ENCODE data around the gene ZNF827.

GRCh38 chr4:145920205-145920604, 18.4 kb downstream of the ZNF827 start:
- TF ChIP-seq POLR2AphosphoS5 (IDR thresholded peaks at IDR 0.05) (no peak), EZH2 (IDR thresholded peaks at IDR 0.05; ENCODE audit: borderline replicate concordance, insufficient read depth, low read length, poor library complexity, severe bottlenecking) (no peak), TAF1 (IDR thresholded peaks at IDR 0.05; ENCODE audit: low read depth) (no peak), EP300 (conservative IDR thresholded peaks at IDR 0.05; ENCODE audit: poor library complexity, severe bottlenecking) (no peak), SMC3 (conservative IDR thresholded peaks at IDR 0.05; ENCODE audit: poor library complexity) (no peak), MXI1 (conservative IDR thresholded peaks at IDR 0.05; ENCODE audit: poor library complexity, severe bottlenecking) (no peak)
- TF ChIP-seq, protein P1, sequence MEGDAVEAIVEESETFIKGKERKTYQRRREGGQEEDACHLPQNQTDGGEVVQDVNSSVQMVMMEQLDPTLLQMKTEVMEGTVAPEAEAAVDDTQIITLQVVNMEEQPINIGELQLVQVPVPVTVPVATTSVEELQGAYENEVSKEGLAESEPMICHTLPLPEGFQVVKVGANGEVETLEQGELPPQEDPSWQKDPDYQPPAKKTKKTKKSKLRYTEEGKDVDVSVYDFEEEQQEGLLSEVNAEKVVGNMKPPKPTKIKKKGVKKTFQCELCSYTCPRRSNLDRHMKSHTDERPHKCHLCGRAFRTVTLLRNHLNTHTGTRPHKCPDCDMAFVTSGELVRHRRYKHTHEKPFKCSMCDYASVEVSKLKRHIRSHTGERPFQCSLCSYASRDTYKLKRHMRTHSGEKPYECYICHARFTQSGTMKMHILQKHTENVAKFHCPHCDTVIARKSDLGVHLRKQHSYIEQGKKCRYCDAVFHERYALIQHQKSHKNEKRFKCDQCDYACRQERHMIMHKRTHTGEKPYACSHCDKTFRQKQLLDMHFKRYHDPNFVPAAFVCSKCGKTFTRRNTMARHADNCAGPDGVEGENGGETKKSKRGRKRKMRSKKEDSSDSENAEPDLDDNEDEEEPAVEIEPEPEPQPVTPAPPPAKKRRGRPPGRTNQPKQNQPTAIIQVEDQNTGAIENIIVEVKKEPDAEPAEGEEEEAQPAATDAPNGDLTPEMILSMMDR (IDR thresholded peaks at IDR 0.05; ENCODE audit: poor library complexity, severe bottlenecking), result no peak

Data from neural cell (in vitro differentiated cells).